Stimulated activated CD8-positive, alpha-beta memory T cell treated with anti-CD3 and anti-CD28 coated beads, Interleukin-7, amount 100 ng/mL, for 24 hours (primary cell): ENCODE data around the gene INPP5A.
"Not testable (repeated sequence)": the region's sequence is repeated elsewhere in the genome, so short reads cannot be mapped to it uniquely, and the experiment has no call there.

Experiments used
- DNase-seq: peaks from one replicate; pipeline ENCODE4 v3.0.0-alpha.2; 2020; ENCODE audit warnings: low read depth

INPP5A gene

GRCh38 chr10:132503581-132504421 lies 33.8 kb upstream of the INPP5A start:
- no peak for DNase-seq

DNA sequence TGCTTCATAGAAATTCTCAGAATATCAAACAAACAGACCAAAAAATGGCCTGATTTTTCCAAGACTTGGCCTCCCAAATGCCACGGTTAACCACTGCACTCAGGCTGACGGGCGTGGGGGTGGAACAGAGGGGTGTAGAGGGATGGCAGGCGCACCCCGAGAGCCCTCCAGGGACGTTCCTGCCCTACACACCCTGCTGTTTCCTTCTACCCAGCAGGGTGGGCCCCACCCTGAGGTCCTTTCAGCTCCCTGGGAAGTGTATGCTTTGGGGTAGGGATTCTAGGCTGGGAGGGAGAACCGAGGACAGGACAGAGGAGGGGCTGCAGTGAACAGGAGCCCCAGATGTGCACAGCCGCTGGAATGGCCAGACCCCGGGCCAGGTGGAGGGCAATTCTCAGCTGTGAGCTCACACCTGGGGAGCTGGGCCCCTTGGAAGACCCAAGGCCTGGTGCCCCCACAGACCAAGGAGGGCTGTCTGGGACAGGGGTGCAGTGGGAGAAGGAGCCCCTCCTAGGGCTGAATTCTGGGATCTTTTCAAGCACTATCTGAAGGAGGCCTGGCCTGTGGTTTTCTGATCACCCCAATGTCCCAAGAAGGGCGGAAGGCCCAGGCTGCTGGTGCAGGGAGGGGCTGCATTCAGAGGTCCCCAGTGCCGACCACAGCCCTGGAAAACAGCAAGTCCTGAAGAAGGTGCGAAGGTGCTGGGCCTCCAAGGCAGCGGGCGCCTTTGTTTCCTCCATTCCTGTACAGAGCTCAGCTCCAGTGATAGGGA lies 32.9 kb upstream of the INPP5A start:
- no peak for DNase-seq

DNA sequence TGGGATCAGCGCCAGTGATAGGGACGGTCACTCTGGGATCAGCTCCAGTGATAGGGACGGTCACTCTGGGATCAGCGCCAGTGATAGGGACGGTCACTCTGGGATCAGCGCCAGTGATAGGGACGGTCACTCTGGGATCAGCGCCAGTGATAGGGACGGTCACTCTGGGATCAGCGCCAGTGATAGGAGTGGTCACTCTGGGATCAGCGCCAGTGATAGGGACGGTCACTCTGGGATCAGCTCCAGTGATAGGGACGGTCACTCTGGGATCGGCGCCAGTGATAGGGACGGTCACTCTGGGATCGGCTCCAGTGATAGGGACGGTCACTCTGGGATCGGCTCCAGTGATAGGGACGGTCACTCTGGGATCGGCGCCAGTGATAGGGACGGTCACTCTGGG lies 32.0 kb upstream of the INPP5A start:
- DNase-seq = not testable (repeated sequence)

DNA sequence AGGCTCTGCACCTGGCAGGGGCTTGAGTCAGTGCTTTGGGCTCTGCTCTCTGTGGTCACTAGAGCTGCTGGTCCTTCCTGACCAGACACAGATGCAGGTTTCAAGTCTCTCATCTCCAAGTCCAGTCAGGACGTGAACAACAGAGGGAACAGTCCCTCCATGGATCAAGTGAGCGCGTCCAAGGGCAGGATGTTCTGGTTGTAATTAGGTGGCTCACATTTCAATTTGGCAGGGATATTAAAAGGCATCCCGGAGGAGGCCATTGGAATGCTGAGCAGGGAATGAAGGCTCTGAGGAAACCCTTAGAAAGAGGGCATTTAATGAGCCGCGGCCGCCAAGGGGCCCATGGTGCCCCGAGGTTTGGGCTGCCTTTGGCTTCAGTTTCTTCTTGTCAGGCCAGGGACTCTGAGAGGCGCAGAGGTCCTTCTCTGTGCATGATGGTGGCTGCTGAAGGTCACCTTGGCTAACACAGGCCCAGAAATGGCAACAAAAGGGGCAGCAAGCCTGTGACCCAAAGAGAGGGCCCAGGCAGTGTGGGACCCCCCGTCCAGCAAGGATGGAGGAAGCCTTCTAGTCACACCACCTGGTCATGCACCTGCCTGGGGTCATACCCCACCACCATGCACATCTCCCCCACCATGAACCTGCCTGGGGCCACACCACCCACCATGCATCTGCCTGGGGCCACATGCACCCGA lies 30.7 kb upstream of the INPP5A start:
- no peak for DNase-seq

- no peak for DNase-seq
Measured at GRCh38 chr10:132507409-132507955, 30.1 kb upstream of the INPP5A start.

- no peak for DNase-seq
Measured at GRCh38 chr10:132507956-132508490, 29.6 kb upstream of the INPP5A start.

DNA sequence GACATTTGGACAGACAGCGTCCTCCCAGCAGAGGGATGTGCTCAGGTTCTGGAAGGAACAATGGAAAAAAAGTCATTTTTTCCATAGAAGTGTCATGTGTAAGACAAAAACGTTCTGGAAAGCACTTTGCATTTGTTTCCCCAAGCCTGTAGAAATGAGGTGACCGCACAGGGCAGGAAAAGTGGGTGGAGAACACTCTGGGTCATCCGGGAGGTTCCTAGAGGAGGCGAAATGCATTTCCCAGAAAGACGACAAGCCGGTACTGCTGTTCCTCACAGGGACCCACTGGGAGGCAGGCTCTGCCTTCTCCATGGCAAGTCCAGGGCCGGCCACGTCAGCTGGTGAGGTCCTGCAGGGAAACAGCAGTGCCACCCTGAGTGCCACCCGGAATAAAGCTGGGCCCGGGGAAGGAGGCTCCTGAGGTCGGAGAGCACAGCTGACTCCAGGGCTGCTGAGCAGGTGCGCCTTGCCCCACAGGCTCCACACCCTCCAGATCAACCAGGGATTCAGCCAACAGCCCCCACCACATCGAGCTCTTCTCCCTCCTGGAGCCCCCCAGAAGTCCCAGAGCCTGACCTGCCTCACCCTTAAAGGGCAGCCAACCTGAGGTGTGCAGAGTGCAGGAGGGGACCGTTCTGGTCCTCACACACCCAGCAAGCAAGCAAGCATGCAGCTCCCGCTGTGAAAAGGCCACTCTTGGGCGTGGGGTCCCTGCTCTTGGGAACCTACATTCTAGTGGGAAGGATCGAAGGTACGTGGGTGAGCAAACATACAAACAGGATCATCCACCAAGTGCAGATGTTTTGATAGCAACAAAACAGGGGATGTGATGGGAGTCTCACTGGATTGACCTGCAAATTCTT lies 28.8 kb upstream of the INPP5A start:
- no peak for DNase-seq

DNA sequence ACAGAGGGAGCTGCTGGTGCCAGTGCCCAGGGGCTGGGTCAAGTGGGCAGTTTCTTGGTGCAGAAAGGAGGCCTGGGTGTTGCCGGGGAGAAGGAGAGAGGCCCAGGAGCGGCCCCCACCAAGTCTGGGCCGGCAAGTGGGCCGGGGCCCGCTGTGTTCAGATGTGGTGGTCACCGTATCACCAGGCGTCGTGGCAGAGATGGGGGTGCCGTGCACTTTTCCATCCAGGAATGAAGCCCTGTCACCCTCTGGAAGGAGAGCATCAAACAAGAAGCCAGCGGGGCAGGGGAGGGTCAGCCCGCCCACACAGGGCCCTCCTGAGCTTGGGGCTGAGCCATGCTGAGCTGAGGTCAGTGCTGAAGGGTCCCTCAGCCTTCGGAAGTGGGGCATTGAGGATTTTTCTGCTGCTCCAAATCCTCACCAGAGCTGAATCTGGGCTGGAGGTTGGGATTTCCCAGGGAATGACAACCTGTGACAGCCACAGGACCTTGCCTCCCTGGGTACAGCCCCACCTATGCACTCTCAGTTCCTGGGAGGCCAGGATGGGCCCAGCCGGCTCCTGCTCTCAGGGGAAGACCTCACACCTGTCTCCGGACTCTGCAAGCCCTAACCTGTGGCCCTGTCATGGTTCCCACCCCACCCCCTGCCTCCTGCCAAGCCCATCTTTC lies 27.9 kb upstream of the INPP5A start:
- DNase-seq = no peak

- no peak for DNase-seq
Measured at GRCh38 chr10:132510174-132510611, 27.4 kb upstream of the INPP5A start.

DNA sequence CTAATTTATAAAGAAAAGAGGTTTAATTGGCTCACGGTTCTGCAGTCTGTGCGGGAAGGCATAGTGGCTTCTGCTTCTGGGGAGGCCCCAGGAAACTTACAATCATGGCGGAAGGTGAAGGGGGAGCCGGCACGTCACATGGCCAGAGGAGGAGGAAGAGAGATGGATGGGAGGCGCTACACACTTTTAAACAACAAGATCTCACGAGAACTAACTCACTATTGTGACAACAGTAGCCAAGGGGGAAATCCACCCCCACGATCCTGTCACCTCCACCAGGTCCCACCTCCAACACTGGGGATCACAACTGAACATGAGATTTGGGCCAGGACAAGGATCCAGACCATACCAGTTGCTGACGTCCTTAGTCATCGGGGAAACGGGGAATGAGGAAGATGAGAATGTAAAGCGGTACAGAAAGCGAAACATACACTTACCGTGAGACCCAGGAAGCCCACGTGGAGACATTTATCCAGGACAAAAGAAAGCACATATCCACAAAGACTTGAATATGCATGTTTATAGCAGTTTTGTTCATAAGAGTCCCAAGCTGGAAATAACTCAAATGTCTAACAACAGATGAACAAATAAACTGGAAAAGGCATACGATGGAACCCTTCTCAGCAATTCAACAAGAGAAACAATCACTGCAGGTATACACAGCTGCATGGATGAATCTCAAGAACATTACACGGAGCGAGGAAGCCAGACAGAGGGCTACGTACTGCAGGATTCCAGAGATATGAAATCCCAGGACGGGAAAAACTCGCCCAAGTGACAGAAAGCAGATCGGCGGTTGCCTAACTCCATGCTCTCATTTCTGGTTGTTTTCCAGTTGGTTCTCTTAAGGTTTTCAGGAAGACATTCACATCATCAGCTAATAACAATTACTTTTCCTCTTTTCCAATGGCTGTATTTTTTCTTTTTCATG lies 26.2 kb upstream of the INPP5A start:
- DNase-seq = no peak

GRCh38 chr10:132512052-132512442 lies 25.5 kb upstream of the INPP5A start:
- no peak for DNase-seq

- no peak for DNase-seq
Measured at GRCh38 chr10:132512693-132513345, 24.8 kb upstream of the INPP5A start.

DNA sequence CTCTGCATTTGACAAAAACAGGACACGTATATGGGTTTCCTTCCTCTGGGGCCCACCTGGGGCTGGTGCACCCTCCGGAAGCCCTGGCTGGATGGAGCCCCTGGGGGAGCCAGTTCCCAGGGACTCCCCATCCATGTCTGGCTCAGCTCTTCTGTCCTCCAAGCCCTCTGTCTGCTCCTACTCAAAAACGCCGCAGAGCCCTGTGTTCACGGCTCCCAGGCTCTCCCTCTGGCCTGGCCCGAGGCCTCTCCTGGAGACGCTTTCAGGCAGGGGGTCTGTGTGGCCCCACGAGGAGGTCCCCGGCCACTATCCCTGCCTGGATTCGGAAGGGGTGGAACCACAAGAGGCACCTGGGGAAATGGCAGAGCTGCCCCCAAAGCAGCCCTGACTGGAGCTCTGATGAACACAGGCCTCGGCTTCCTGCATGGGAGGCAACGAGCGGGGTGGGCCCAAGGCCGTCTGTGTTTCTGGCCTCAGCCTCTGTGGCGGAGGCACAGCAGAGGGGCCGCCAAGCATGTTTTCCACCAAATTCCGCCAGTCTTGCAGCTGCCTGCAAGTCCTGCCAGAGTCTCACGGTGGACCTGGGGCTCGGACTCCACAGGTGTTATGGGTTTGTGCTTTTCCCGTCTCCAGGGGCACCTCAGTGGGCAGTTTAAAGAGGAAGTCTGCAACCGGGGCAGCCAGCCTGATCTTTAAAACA lies 22.6 kb upstream of the INPP5A start:
- no peak for DNase-seq

- no peak for DNase-seq
Measured at GRCh38 chr10:132515811-132516726, 21.5 kb upstream of the INPP5A start.

DNA sequence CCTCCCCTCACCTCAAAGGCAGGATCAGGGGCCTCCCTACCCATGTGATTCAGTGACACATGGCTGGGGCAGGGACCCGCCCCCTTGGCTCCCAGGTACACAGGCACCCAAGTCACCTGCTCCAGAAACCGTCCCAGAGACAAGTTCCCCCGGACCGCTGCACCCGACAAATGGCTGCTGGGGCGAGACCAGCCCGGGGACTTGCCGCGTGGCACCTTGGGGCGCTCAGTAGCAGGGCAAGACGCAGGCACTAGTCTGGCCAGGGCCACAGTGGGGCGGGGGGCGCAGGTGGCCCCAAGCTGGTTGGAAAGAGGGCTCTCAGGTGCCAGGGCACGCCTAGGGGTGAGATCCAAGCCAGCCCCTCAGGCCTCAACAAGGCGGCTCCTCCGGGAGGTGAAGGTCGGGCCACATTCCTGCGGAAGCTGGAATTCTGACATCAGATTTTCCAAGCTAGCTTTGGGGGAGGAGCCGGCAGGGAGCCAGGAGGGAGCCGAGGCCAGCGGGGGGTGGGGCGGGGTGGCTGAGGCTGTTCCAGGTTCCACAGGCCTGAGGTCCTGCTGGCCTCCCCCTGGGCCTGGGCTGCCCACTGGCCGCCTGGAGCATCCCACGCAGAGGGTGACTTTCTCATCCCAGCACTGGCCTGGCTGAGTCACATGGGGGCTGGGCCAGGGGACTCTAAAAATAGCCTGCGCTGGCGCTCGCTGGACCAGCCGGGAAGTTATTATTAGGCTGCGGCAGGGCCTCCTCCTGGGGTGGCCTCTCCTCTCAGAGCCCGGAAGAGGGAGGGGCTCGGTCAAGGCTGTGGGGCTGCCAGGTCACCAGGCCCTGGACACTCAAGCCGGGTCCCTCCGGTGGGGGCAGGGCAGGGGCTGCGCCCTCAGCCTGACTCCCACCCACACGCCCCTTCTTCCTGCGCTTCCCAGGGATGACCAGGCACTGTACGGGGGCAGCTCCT lies 20.5 kb upstream of the INPP5A start:
- no peak for DNase-seq

GRCh38 chr10:132517951-132518521 lies 19.6 kb upstream of the INPP5A start:
- no peak for DNase-seq
